Measurements from ENCODE around the gene CCND3. TPM values are rescaled to one million over a fixed set of nuclear protein-coding genes. Genes with fewer than 3 reads are reported as not detected.

Gene CCND3
- total RNA-seq, 1 experiment from 2014 or later, result 36.4 TPM

GRCh38 chr6:41917528-41917927 lies 24.1 kb downstream of the CCND3 start:
- no peak overlapping the region for H3K4me3 ChIP-seq (ENCODE audit: insufficient read depth, low read depth, low read length)

GRCh38 chr6:41914869-41915530 lies 26.6 kb downstream of the CCND3 start:
- no peaks in the 10 kb centered on the region for H3K27me3 ChIP-seq (ENCODE audit: control insufficient read depth, insufficient read depth, low read length)
- DNase-seq, result no peak
- H3K4me3 ChIP-seq (ENCODE audit: insufficient read depth, low read depth, low read length), result no peak overlapping the region
- peaks cover 17% of the 10 kb centered on the region for H3K36me3 ChIP-seq (replicated peaks; ENCODE audit: control insufficient read depth, insufficient read depth, low read length)

More at GRCh38 chr6:41917528-41917927, 24.1 kb downstream of the CCND3 start:
- no peak for DNase-seq
- Histone ChIP-seq H3K27me3 (ENCODE audit: control insufficient read depth, insufficient read depth, low read length) (no peaks in the 10 kb centered on the region), H3K36me3 (replicated peaks; ENCODE audit: control insufficient read depth, insufficient read depth, low read length) (peaks cover 15% of the 10 kb centered on the region)

- Histone ChIP-seq H3K27me3 (ENCODE audit: control insufficient read depth, insufficient read depth, low read length) (no peaks in the 10 kb centered on the region), H3K36me3 (replicated peaks; ENCODE audit: control insufficient read depth, insufficient read depth, low read length) (peaks cover 17% of the 10 kb centered on the region), H3K4me3 (ENCODE audit: insufficient read depth, low read depth, low read length) (no peak overlapping the region)
- DNase-seq, result no peak
Measured at GRCh38 chr6:41914343-41914742, 27.3 kb downstream of the CCND3 start.

- Histone ChIP-seq H3K36me3 (replicated peaks; ENCODE audit: control insufficient read depth, insufficient read depth, low read length) (peaks cover 30% of the 10 kb centered on the region), H3K27me3 (ENCODE audit: control insufficient read depth, insufficient read depth, low read length) (no peaks in the 10 kb centered on the region), H3K4me3 (ENCODE audit: insufficient read depth, low read depth, low read length) (no peak overlapping the region)
- no peak for DNase-seq
Measured at GRCh38 chr6:41909727-41910126, 31.9 kb downstream of the CCND3 start.

DNA sequence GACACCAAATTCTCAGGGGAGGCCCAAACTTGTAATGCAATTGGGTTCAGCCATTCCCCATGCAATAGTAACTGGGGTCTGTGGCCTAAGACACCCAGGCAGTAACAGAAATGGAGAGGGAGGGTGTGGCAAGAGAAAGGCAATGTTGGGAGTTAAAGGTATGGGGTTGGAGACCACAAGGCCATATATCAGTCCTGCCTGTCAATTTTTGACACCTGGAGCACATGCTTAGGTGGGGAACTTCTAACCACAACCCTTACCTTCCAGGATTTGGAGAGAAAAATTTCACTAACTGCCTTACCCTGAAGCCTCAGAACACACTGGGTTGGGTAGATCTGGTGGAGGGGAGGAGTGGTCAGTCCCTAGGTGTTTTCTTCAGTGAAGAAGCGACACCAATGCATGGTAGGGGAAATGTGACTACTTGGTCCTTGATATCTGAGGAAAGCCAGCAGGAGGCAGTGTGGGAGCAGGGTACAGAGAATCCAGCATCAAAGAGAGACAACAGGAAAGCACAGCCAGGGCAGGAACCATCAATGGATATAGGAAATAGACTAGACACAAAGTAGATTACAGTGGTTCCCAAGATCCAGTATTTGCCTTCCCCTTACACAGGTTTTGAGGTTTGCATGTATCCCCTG lies 39.6 kb downstream of the CCND3 start:
- Histone ChIP-seq H3K27me3 (ENCODE audit: control insufficient read depth, insufficient read depth, low read length) (no peaks in the 10 kb centered on the region), H3K36me3 (replicated peaks; ENCODE audit: control insufficient read depth, insufficient read depth, low read length) (peaks cover 15% of the 10 kb centered on the region), H3K4me3 (ENCODE audit: insufficient read depth, low read depth, low read length) (no peak overlapping the region)
- peak; percentile 55 for DNase-seq

- Histone ChIP-seq H3K36me3 (replicated peaks; ENCODE audit: control insufficient read depth, insufficient read depth, low read length) (peaks cover 9% of the 10 kb centered on the region), H3K4me3 (ENCODE audit: insufficient read depth, low read depth, low read length) (no peak overlapping the region), H3K27me3 (ENCODE audit: control insufficient read depth, insufficient read depth, low read length) (no peaks in the 10 kb centered on the region)
- DNase-seq, result no peak
Measured at GRCh38 chr6:41900861-41901260, 40.7 kb downstream of the CCND3 start.

GRCh38 chr6:41896281-41896680 lies 45.3 kb downstream of the CCND3 start:
- DNase-seq, result no peak
- peak overlapping the region; percentile 54 for H3K4me3 ChIP-seq (ENCODE audit: insufficient read depth, low read depth, low read length)
- H3K36me3 ChIP-seq (replicated peaks; ENCODE audit: control insufficient read depth, insufficient read depth, low read length), result 0 out of 2 replicates have a peak, but pooled peaks cover 1% of the 10 kb centered on the region
- H3K27me3 ChIP-seq (ENCODE audit: control insufficient read depth, insufficient read depth, low read length), result no peaks in the 10 kb centered on the region; the same call in 1 of the 2 replicates

- Histone ChIP-seq H3K36me3 (replicated peaks; ENCODE audit: control insufficient read depth, insufficient read depth, low read length) (0 out of 2 replicates have a peak, but pooled peaks cover 1% of the 10 kb centered on the region), H3K27me3 (ENCODE audit: control insufficient read depth, insufficient read depth, low read length) (no peaks in the 10 kb centered on the region; the same call in 1 of the 2 replicates), H3K4me3 (ENCODE audit: insufficient read depth, low read depth, low read length) (peak within 1 kb of the TSS; percentile 68)
- peak; percentile 97 for DNase-seq
Measured at GRCh38 chr6:41895300-41896233, 46.0 kb downstream of the CCND3 start, which contains the start of gene USP49. Gene USP49 (minus strand): TSS chr6:41895375. CDS start chr6:41806983, 88,392 bp downstream.

GRCh38 chr6:41894366-41895299 lies 47.0 kb downstream of the CCND3 start:
- H3K27me3 ChIP-seq (ENCODE audit: control insufficient read depth, insufficient read depth, low read length), result no peaks in the 10 kb centered on the region; the same call in 1 of the 2 replicates
- H3K4me3 ChIP-seq (ENCODE audit: insufficient read depth, low read depth, low read length), result peak overlapping the region; percentile 68
- no peaks in the 10 kb centered on the region for H3K36me3 ChIP-seq (replicated peaks; ENCODE audit: control insufficient read depth, insufficient read depth, low read length)
- no peak for DNase-seq

DNA sequence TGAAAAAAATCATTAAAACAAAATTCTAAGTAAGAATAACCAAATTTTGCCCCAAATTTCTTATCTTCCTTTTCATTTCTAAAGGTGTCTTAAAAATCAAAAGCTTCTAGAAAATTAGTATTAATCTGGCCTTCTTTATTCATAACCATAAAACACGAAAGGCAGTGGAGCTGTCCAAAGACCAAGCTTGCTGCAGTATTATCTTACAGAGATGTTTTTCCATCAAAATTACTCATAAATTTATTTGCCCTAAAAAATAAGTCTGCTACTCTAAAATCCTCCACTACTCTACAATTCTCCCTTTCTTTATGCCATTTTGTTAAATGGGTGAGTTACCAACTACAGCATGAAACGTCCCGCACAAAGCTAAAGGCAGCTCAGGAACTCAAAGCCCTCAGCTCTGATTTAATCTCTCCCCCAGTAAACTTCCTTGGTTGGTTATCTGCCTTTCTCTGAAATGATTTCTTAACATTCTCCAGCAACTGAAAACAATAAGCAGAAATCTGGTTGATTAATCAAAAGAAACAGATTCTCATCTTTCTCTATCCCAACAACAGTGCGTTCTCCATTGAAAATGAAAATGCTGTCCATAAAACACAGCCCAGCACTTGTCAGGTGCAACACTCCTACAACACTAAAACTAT lies 48.6 kb downstream of the CCND3 start:
- no peak for DNase-seq

GRCh38 chr6:41887331-41887751 lies 54.3 kb downstream of the CCND3 start:
- DNase-seq, result no peak
- H3K27me3 ChIP-seq (ENCODE audit: control insufficient read depth, insufficient read depth, low read length), result no peaks in the 10 kb centered on the region
- H3K36me3 ChIP-seq (replicated peaks; ENCODE audit: control insufficient read depth, insufficient read depth, low read length), result no peaks in the 10 kb centered on the region
- no peak overlapping the region for H3K4me3 ChIP-seq (ENCODE audit: insufficient read depth, low read depth, low read length)

More for the DNA sequence above, 48.6 kb downstream of the CCND3 start:
- Histone ChIP-seq H3K27me3 (ENCODE audit: control insufficient read depth, insufficient read depth, low read length) (no peaks in the 10 kb centered on the region; the same call in 1 of the 2 replicates), H3K4me3 (ENCODE audit: insufficient read depth, low read depth, low read length) (no peak overlapping the region), H3K36me3 (replicated peaks; ENCODE audit: control insufficient read depth, insufficient read depth, low read length) (no peaks in the 10 kb centered on the region)

- H3K36me3 ChIP-seq (replicated peaks; ENCODE audit: control insufficient read depth, insufficient read depth, low read length), result no peaks in the 10 kb centered on the region
- no peaks in the 10 kb centered on the region for H3K27me3 ChIP-seq (ENCODE audit: control insufficient read depth, insufficient read depth, low read length)
- no peak for DNase-seq
- no peak overlapping the region for H3K4me3 ChIP-seq (ENCODE audit: insufficient read depth, low read depth, low read length)
Measured at GRCh38 chr6:41885930-41886329, 55.7 kb downstream of the CCND3 start.

DNA sequence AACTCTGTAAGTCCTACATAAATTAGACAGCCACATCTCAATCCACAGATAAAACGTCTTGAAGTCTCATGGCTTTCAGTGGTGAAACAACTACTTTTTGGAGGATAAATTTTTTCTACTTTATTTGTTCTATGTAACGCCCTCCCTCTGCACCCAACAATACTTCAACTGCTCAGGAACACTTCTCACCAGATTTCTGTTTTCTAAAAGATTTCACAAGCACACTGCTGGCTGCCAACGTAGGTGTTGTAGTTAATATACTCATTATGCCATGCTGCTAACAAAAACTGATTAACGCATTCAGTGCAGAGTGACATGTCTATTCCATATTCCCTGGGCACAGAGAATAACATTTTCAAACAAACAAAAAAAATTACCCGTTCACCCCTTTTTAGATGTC lies 56.7 kb downstream of the CCND3 start:
- DNase-seq, result no peak
- no peaks in the 10 kb centered on the region for H3K27me3 ChIP-seq (ENCODE audit: control insufficient read depth, insufficient read depth, low read length)
- no peaks in the 10 kb centered on the region for H3K36me3 ChIP-seq (replicated peaks; ENCODE audit: control insufficient read depth, insufficient read depth, low read length)
- H3K4me3 ChIP-seq (ENCODE audit: insufficient read depth, low read depth, low read length), result no peak overlapping the region
